HG02973 (cell line): ENCODE results near the gene HMGCS2.

Experiments
- ATAC-seq: cut with Tn5 transposase; IDR thresholded peaks from one replicate; pipeline ENCODE4 v1.9.1; 2021; ENCODE audit warnings: moderate library complexity; ENCODE audit not compliant: unreplicated experiment

The HMGCS2 gene

GRCh38 chr1:119703666-119704450 is 64.8 kb downstream of the HMGCS2 start:
- no peak for ATAC-seq

GRCh38 chr1:119702384-119702783 is 66.3 kb downstream of the HMGCS2 start:
- ATAC-seq = no peak

- no peak for ATAC-seq
Measured at GRCh38 chr1:119701659-119702058, 67.0 kb downstream of the HMGCS2 start.

DNA sequence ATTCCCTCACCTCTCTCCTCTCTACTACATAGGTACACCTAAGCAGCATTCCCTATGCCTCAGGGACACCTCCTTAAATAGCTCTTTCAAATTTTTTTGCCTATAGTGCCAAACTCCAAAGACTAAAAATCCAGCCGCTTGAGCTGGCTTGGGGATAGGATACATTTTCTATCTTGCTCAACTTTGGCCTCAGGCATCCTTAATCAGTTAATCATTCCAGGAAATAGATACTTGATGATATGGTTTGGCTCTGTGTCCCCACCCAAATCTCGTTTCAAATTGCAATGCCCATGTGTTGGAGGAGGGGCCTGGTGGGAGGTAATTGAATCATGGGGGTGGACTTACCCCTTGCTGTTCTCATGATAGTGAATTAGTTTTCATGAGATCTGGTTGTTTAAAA is 68.4 kb downstream of the HMGCS2 start:
- ATAC-seq = no peak
